ENCODE results near the gene RDH5.

RDH5 gene

GRCh38 chr12:55712700-55713415 is 7.3 kb upstream of the RDH5 start:
- DNase-seq (ENCODE audit: low spot score): no peak

- no peak for DNase-seq (ENCODE audit: low spot score)
Observed at GRCh38 chr12:55713721-55714120, 6.5 kb upstream of the RDH5 start.

- DNase-seq (ENCODE audit: low spot score): no peak
Observed at GRCh38 chr12:55715169-55715764, 4.9 kb upstream of the RDH5 start.

GRCh38 chr12:55715833-55716581 is 4.2 kb upstream of the RDH5 start, which contains the start of gene BLOC1S1:
Gene BLOC1S1 (plus strand): TSS chr12:55716046. CDS start chr12:55716052, 6 bp downstream.
- DNase-seq (ENCODE audit: low spot score): peak; percentile 95

GRCh38 chr12:55716582-55716957 is 3.6 kb upstream of the RDH5 start:
- DNase-seq (ENCODE audit: low spot score): no peak

GRCh38 chr12:55717011-55718007 is 2.9 kb upstream of the RDH5 start:
- no peak for DNase-seq (ENCODE audit: low spot score)

- DNase-seq (ENCODE audit: low spot score): no peak
Observed at GRCh38 chr12:55718015-55718414, 2.2 kb upstream of the RDH5 start.

GRCh38 chr12:55718624-55719275 is 1.4 kb upstream of the RDH5 start:
- no peak for DNase-seq (ENCODE audit: low spot score)

GRCh38 chr12:55719371-55719770 is 822 bp upstream of the RDH5 start:
- no peak for DNase-seq (ENCODE audit: low spot score)

GRCh38 chr12:55720894-55721444 is 776 bp downstream of the RDH5 start:
- DNase-seq (ENCODE audit: low spot score): peak; percentile 62

- DNase-seq (ENCODE audit: low spot score): no peak
Observed at GRCh38 chr12:55721601-55722213, 1.5 kb downstream of the RDH5 start.

GRCh38 chr12:55722948-55723347 is 2.8 kb downstream of the RDH5 start:
- no peak for DNase-seq (ENCODE audit: low spot score)

- DNase-seq (ENCODE audit: low spot score): no peak
Observed at GRCh38 chr12:55723516-55724225, 3.5 kb downstream of the RDH5 start.

GRCh38 chr12:55724226-55724939 is 4.2 kb downstream of the RDH5 start:
- DNase-seq (ENCODE audit: low spot score): no peak

- no peak for DNase-seq (ENCODE audit: low spot score)
Observed at GRCh38 chr12:55724940-55725309, 4.7 kb downstream of the RDH5 start.

GRCh38 chr12:55725556-55725955 is 5.4 kb downstream of the RDH5 start:
- DNase-seq (ENCODE audit: low spot score): no peak

- no peak for DNase-seq (ENCODE audit: low spot score)
Observed at GRCh38 chr12:55726971-55727370, 6.8 kb downstream of the RDH5 start.

- DNase-seq (ENCODE audit: low spot score): no peak
Observed at GRCh38 chr12:55727643-55728185, 7.5 kb downstream of the RDH5 start.
